K562 (cell line): ENCODE measurements around the gene TMEM101. TPM values are rescaled to one million over a fixed set of nuclear protein-coding genes. Genes with fewer than 3 reads are reported as not detected.

Experiments
- ATF6 ChIP-seq: sonication (generic); formaldehyde crosslinking; IDR thresholded peaks from 2 replicates; pipeline ENCODE4 v1.4.0; 2020; ENCODE audit warnings: mild to moderate bottlenecking, missing genetic modification reagents
- EWSR1 ChIP-seq: fragments of 450-650 bp; IDR thresholded peaks from 2 replicates; pipeline ENCODE4 v1.6.1; 2018; ENCODE audit warnings: borderline replicate concordance, mild to moderate bottlenecking, low read depth, moderate library complexity; ENCODE audit not compliant: partially characterized antibody
- FOXJ3 ChIP-seq: sonication (generic); formaldehyde crosslinking; IDR thresholded peaks from 2 replicates; pipeline ENCODE4 v1.4.0; 2020; ENCODE audit warnings: mild to moderate bottlenecking, missing genetic modification reagents
- FOXP1 ChIP-seq: sonication (generic); formaldehyde crosslinking; IDR thresholded peaks from 2 replicates; pipeline ENCODE4 v1.8.0; 2022; ENCODE audit warnings: mild to moderate bottlenecking, missing genetic modification reagents
- GABPB1 ChIP-seq: sonication (generic); formaldehyde crosslinking; IDR thresholded peaks from 2 replicates; pipeline ENCODE4 v1.8.0; 2022; ENCODE audit warnings: mild to moderate bottlenecking, missing genetic modification reagents
- GTF2E2 ChIP-seq: fragments of 200-800 bp; sonication (Bioruptor generic); IDR thresholded peaks from 2 replicates; pipeline ENCODE4 v1.6.1; 2016; ENCODE audit warnings: missing genetic modification characterization, missing compliant biosample characterization
- KAT7 ChIP-seq: sonication (generic); formaldehyde crosslinking; IDR thresholded peaks from 2 replicates; pipeline ENCODE4 v1.8.0; 2022; ENCODE audit warnings: missing genetic modification reagents, mild to moderate bottlenecking, borderline replicate concordance
- KLF6 ChIP-seq: fragments of 250-450 bp; sonication (Bioruptor Pico); IDR thresholded peaks from 2 replicates; pipeline ENCODE4 v1.4.0; 2020; ENCODE audit warnings: mild to moderate bottlenecking, moderate library complexity, borderline replicate concordance
- MLLT1 ChIP-seq, 2 experiments: fragments of 450-650 bp; IDR thresholded peaks; 2 replicates each; pipeline ENCODE4 v1.6.1; 2016
- NCOA1 ChIP-seq: fragments of 450-650 bp; IDR thresholded peaks from 2 replicates; pipeline ENCODE4 v1.6.1; 2016; ENCODE audit warnings: low read depth
- NFE2L1 ChIP-seq: fragments of 450-650 bp; IDR thresholded peaks from 2 replicates; pipeline ENCODE4 v1.6.1; 2016; ENCODE audit warnings: missing genetic modification characterization, low read depth, mild to moderate bottlenecking, missing compliant biosample characterization, moderate library complexity, borderline replicate concordance
- PATZ1 ChIP-seq: fragments of 250-450 bp; sonication (Bioruptor Pico); IDR thresholded peaks from 2 replicates; pipeline ENCODE4 v1.5.0; 2020; ENCODE audit warnings: mild to moderate bottlenecking, borderline replicate concordance
- PCBP1 ChIP-seq: fragments of 200-400 bp; formaldehyde crosslinking; IDR thresholded peaks from 2 replicates; pipeline ENCODE4 v1.6.1; 2018; ENCODE audit warnings: mild to moderate bottlenecking, low read depth, low read length; ENCODE audit not compliant: poor library complexity, severe bottlenecking
- SIX5 ChIP-seq, 2 experiments: IDR thresholded peaks; 2 replicates each; pipeline ENCODE4 v1.6.1; 2011; ENCODE audit warnings: low read length in 2 of 2, borderline replicate concordance in 1 of 2, low read depth in 1 of 2, mild to moderate bottlenecking in 1 of 2, moderate library complexity in 1 of 2; ENCODE audit not compliant: insufficient read depth in 1 of 2
- SPI1 ChIP-seq: IDR thresholded peaks from 2 replicates; pipeline ENCODE4 v1.6.1; 2011; ENCODE audit warnings: low read depth, low read length, control low read depth, borderline replicate concordance
- SRSF7 ChIP-seq: fragments of 200-400 bp; formaldehyde crosslinking; optimal IDR thresholded peaks from 2 replicates; pipeline ENCODE3; 2017; ENCODE audit warnings: mild to moderate bottlenecking, low read depth, low read length
- ZNF217 ChIP-seq: sonication (generic); formaldehyde crosslinking; IDR thresholded peaks from 2 replicates; pipeline ENCODE4 v1.8.0; 2022; ENCODE audit warnings: mild to moderate bottlenecking, missing genetic modification reagents
- ZNF224 ChIP-seq: sonication (generic); formaldehyde crosslinking; IDR thresholded peaks from 2 replicates; pipeline ENCODE4 v1.8.0; 2022; ENCODE audit warnings: mild to moderate bottlenecking, missing genetic modification reagents
- ZNF444 ChIP-seq: fragments of 250-450 bp; sonication (Bioruptor Pico); IDR thresholded peaks from 2 replicates; pipeline ENCODE4 v1.4.0; 2020; ENCODE audit warnings: mild to moderate bottlenecking, moderate library complexity
- ZZZ3 ChIP-seq: fragments of 450-650 bp; IDR thresholded peaks from 2 replicates; pipeline ENCODE4 v1.6.1; 2016; ENCODE audit warnings: antibody characterized with exemption, mild to moderate bottlenecking, moderate library complexity
- polyA plus RNA-seq, 8 experiments: library from polyadenylated mRNA; depleted of rRNA in 4 of 8; stranded (reverse) in 5 of 8; unstranded in 3 of 8; fragments of >200 nt; fragmentation: Nextera tagmentation in 2 of 8; fragmentation: Illumina TruSeq in 1 of 8; extraction: Ambion mirVana in 2 of 8; extraction: Trizol in 1 of 8; gene quantifications; 2 replicates each; pipeline versions ENCODE4 v1.2.1 to v1.2.3, GENCODE V29; 2011 to 2014; ENCODE audit warnings: inconsistent platforms in 1 of 8, missing spikeins in 1 of 8
- total RNA-seq, 7 experiments: library from RNA; depleted of rRNA in 6 of 7; stranded (reverse); fragments of >200 nt in 6 of 7; fragmentation: Illumina TruSeq in 2 of 7; extraction: Trizol in 2 of 7; gene quantifications; 2 replicates each; pipeline versions ENCODE4 v1.2.1 to v1.2.3, GENCODE V29; 2011 to 2021; ENCODE audit warnings: low replicate concordance in 1 of 7
- TF ChIP-seq, protein P1 (sequence below): IDR thresholded peaks from 2 replicates; pipeline ENCODE4 v1.6.1; 2016; ENCODE audit warnings: missing genetic modification characterization, missing compliant biosample characterization

Gene TMEM101
- total and polyA plus RNA-seq, 9 of the 15 experiments (the other 6 are each of a cell fraction or from before 2014, with no cell fraction given) = 21.2 to 110 (median 37.8) TPM

- TF ChIP-seq PATZ1 (no peak), KLF6 (CRISPR knock-in tag) (no peak; the same call in 1 of the 2 replicates), NFE2L1 (tag) (no peak), SRSF7 (no peak), ZNF224 (CRISPR knock-in tag) (no peak), PCBP1 (no peak), GTF2E2 (tag) (no peak), SIX5 (IDR thresholded peaks at IDR 0.05; ENCODE audit: borderline replicate concordance in 1 of 2, insufficient read depth in 1 of 2, low read depth in 1 of 2, low read length in 2 of 2) (peak; percentile 98 to 100), EWSR1 (no peak), ZNF444 (CRISPR knock-in tag) (no peak), ZZZ3 (no peak; the same call in 1 of the 2 replicates), ZNF217 (CRISPR knock-in tag) (no peak), FOXJ3 (CRISPR knock-in tag) (no peak), SPI1 (no peak), ATF6 (CRISPR knock-in tag) (no peak), NCOA1 (peak; percentile 98), MLLT1 (IDR thresholded peaks at IDR 0.05) (no peak), GABPB1 (CRISPR knock-in tag) (peak; percentile 100), FOXP1 (CRISPR knock-in tag) (0 out of 2 replicates have a peak, but pooled peaks have one; percentile 33), KAT7 (CRISPR knock-in tag) (no peak; the same call in 1 of the 2 replicates)
- TF ChIP-seq, protein P1, sequence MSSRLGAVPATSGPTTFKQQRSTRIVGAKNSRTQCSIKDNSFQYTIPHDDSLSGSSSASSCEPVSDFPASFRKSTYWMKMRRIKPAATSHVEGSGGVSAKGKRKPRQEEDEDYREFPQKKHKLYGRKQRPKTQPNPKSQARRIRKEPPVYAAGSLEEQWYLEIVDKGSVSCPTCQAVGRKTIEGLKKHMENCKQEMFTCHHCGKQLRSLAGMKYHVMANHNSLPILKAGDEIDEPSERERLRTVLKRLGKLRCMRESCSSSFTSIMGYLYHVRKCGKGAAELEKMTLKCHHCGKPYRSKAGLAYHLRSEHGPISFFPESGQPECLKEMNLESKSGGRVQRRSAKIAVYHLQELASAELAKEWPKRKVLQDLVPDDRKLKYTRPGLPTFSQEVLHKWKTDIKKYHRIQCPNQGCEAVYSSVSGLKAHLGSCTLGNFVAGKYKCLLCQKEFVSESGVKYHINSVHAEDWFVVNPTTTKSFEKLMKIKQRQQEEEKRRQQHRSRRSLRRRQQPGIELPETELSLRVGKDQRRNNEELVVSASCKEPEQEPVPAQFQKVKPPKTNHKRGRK (tag) = no peak
Measured at GRCh38 chr17:44014437-44015172, at the start of gene TMEM101 (continued).
